ENCODE results near the gene GGT7. TPM values are rescaled to one million over a fixed set of nuclear protein-coding genes. Genes with fewer than 3 reads are reported as not detected.
A peak's percentile ranks its signal among the peaks of the same experiment; 100 is the strongest.

GGT7 gene
- total and polyA plus RNA-seq, 9 of the 15 experiments (the other 6 are each of a cell fraction or from before 2014, with no cell fraction given), result 0.04 to 18.3 (median 5.9) TPM

DNA sequence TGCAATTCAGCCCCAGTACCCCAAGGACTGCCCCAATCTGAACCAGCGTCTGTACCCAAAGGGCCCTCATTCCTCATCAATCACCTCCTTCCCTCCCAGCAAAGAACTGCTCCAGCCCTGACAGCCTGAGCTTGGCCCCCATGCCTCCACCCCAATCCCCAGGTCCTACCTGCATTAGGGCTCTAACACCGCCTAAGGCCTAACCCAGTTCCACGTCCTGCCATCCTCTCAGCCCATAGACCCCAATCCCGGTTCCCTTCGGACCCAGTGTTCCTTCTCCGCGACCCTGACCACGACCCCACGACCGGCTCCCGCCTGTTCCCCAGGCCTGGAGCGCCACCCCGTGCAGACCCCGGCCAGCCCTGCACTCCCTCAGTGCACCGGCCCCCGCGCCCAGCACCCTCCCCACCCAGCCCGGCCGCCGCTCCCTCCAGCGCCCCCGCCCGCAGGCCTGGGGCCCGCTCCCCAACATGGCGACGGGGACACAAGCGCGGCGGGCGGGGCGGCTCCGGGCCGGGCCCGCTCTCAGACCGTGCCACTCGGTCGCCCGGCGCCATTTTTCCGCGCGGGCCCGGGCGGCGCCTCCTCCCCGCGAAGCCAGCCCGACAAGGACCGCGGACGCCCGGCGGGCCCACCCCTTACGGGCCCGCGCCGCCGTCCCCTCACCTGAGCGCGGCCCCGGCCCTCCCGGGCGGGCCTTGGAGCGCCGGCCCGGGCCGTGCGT lies 47.7 kb downstream of the GGT7 start (continued):
- TF ChIP-seq, protein P1, sequence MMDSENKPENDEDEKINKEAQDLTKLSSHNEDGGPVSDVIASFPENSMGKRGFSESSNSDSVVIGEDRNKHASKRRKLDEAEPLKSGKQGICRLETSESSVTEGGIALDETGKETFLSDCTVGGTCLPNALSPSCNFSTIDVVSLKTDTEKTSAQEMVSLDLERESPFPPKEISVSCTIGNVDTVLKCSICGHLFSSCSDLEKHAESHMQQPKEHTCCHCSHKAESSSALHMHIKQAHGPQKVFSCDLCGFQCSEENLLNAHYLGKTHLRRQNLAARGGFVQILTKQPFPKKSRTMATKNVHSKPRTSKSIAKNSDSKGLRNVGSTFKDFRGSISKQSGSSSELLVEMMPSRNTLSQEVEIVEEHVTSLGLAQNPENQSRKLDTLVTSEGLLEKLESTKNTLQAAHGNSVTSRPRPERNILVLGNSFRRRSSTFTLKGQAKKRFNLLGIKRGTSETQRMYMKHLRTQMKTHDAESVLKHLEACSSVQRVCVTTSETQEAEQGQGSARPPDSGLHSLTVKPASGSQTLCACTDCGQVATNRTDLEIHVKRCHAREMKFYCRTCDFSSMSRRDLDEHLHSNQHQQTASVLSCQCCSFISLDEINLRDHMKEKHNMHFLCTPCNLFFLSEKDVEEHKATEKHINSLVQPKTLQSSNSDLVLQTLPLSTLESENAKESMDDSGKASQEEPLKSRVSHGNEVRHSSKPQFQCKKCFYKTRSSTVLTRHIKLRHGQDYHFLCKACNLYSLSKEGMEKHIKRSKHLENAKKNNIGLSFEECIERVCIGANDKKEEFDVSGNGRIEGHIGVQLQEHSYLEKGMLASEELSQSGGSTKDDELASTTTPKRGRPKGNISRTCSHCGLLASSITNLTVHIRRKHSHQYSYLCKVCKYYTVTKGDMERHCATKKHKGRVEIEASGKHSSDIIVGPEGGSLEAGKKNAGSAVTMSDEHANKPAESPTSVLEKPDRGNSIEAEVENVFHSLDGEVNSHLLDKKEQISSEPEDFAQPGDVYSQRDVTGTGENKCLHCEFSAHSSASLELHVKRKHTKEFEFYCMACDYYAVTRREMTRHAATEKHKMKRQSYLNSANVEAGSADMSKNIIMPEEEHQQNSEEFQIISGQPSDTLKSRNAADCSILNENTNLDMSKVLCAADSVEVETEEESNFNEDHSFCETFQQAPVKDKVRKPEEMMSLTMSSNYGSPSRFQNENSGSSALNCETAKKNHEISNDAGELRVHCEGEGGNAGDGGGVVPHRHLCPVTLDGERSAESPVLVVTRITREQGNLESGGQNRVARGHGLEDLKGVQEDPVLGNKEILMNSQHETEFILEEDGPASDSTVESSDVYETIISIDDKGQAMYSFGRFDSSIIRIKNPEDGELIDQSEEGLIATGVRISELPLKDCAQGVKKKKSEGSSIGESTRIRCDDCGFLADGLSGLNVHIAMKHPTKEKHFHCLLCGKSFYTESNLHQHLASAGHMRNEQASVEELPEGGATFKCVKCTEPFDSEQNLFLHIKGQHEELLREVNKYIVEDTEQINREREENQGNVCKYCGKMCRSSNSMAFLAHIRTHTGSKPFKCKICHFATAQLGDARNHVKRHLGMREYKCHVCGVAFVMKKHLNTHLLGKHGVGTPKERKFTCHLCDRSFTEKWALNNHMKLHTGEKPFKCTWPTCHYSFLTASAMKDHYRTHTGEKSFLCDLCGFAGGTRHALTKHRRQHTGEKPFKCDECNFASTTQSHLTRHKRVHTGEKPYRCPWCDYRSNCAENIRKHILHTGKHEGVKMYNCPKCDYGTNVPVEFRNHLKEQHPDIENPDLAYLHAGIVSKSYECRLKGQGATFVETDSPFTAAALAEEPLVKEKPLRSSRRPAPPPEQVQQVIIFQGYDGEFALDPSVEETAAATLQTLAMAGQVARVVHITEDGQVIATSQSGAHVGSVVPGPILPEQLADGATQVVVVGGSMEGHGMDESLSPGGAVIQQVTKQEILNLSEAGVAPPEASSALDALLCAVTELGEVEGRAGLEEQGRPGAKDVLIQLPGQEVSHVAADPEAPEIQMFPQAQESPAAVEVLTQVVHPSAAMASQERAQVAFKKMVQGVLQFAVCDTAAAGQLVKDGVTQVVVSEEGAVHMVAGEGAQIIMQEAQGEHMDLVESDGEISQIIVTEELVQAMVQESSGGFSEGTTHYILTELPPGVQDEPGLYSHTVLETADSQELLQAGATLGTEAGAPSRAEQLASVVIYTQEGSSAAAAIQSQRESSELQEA (IDR thresholded peaks at IDR 0.05; ENCODE audit: low read depth), result peak; percentile 53; the same call in 1 of the 2 replicates
- TF ChIP-seq, protein P2, sequence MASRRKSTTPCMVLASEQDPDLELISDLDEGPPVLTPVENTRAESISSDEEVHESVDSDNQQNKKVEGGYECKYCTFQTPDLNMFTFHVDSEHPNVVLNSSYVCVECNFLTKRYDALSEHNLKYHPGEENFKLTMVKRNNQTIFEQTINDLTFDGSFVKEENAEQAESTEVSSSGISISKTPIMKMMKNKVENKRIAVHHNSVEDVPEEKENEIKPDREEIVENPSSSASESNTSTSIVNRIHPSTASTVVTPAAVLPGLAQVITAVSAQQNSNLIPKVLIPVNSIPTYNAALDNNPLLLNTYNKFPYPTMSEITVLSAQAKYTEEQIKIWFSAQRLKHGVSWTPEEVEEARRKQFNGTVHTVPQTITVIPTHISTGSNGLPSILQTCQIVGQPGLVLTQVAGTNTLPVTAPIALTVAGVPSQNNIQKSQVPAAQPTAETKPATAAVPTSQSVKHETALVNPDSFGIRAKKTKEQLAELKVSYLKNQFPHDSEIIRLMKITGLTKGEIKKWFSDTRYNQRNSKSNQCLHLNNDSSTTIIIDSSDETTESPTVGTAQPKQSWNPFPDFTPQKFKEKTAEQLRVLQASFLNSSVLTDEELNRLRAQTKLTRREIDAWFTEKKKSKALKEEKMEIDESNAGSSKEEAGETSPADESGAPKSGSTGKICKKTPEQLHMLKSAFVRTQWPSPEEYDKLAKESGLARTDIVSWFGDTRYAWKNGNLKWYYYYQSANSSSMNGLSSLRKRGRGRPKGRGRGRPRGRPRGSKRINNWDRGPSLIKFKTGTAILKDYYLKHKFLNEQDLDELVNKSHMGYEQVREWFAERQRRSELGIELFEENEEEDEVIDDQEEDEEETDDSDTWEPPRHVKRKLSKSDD (conservative IDR thresholded peaks at IDR 0.05; ENCODE audit: low read length), result no peak
- TF ChIP-seq NFRKB (IDR thresholded peaks at IDR 0.05; ENCODE audit: low read depth) (no peak), NCOR1 (IDR thresholded peaks at IDR 0.05) (no peak), ZNF444 (CRISPR knock-in tag; IDR thresholded peaks at IDR 0.05) (no peak), WHSC1 (IDR thresholded peaks at IDR 0.05; ENCODE audit: low read length) (no peak), RB1 (IDR thresholded peaks at IDR 0.05; ENCODE audit: low read depth) (peak; percentile 83), FOSL1 (tag; conservative IDR thresholded peaks at IDR 0.05) (peak; percentile 10; the same call in 1 of the 2 replicates), POLR3A (IDR thresholded peaks at IDR 0.05; ENCODE audit: borderline replicate concordance, extremely low read depth, insufficient read depth, insufficient read length) (no peak), PYGO2 (tag; IDR thresholded peaks at IDR 0.05) (no peak), ZNF764 (CRISPR knock-in tag; IDR thresholded peaks at IDR 0.05; ENCODE audit: low read depth) (no peak), SMAD3 (CRISPR knock-in tag; conservative IDR thresholded peaks at IDR 0.05) (no peak), NFATC3 (IDR thresholded peaks at IDR 0.05) (no peak), ZNF354B (CRISPR knock-in tag; IDR thresholded peaks at IDR 0.05) (no peak)
- TF ChIP-seq, protein P3, sequence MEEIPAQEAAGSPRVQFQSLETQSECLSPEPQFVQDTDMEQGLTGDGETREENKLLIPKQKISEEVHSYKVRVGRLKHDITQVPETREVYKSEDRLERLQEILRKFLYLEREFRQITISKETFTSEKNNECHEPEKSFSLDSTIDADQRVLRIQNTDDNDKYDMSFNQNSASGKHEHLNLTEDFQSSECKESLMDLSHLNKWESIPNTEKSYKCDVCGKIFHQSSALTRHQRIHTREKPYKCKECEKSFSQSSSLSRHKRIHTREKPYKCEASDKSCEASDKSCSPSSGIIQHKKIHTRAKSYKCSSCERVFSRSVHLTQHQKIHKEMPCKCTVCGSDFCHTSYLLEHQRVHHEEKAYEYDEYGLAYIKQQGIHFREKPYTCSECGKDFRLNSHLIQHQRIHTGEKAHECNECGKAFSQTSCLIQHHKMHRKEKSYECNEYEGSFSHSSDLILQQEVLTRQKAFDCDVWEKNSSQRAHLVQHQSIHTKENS (CRISPR knock-in tag; IDR thresholded peaks at IDR 0.05), result no peak
- TF ChIP-seq, protein P4, sequence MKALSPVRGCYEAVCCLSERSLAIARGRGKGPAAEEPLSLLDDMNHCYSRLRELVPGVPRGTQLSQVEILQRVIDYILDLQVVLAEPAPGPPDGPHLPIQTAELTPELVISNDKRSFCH (CRISPR knock-in tag; IDR thresholded peaks at IDR 0.05), result no peak
- TF ChIP-seq, protein P4 (tag; IDR thresholded peaks at IDR 0.05), result no peak
